HG03521 (cell line): ENCODE results near the gene GPRC5D.
A peak's percentile ranks its signal among the peaks of the same experiment; 100 is the strongest.

Experiments
- ATAC-seq: cut with Tn5 transposase; IDR thresholded peaks from one replicate; pipeline ENCODE4 v1.9.1; 2021; ENCODE audit warnings: mild to moderate bottlenecking, moderate library complexity; ENCODE audit not compliant: unreplicated experiment

GPRC5D gene

GRCh38 chr12:12952036-12952435 is at the start of gene GPRC5D:
Gene GPRC5D, minus strand, starts transcription at chr12:12952170. Its CDS starts 1,786 bp downstream, at chr12:12950384.
- ATAC-seq = no peak

GRCh38 chr12:13001775-13002040 is 49.7 kb upstream of the GPRC5D start:
- no peak for ATAC-seq

DNA sequence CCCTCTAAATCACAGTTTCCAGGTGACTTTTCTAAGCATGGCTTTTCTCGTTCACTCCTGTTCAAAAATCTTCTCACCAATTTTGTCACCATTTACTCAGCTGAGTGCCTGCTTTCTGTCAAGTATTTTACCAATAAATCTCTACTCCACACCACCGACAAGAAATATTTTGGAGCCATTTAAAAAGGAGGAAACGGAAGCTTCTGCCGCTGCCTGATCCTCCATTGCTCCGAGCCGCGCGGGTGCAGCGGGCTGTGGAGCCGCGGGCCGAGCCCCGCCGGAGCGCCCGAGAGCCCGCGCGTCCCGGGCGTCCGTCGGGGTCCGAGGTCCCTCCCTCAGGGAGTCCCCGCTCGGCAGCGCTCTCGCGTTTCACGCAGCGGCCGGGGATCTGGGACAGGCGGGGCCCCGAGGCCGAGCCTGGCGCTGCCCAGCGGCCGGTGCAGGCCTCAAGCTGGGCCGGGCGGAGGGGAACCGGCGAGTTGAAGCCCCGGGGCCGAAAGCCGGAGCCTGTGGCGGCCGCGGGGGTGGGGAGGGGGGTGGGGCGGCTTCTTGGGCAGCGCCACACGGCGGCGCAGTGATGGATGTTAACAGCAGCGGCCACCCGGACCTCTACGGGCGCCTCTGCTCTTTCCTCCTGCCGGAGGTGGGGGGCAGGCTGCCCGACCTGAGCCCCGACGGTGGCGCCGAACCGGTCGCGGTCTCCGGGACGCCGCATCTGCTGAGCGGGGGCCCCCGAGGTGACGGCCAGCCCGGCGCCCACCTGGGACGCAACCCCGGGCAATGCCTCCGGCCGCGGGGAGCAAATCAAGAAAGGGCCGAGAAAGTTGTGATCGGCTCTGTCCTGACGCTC is 49.2 kb upstream of the GPRC5D start:
- ATAC-seq = no peak

GRCh38 chr12:13000616-13000924 is 48.6 kb upstream of the GPRC5D start:
- peak; percentile 20 for ATAC-seq

DNA sequence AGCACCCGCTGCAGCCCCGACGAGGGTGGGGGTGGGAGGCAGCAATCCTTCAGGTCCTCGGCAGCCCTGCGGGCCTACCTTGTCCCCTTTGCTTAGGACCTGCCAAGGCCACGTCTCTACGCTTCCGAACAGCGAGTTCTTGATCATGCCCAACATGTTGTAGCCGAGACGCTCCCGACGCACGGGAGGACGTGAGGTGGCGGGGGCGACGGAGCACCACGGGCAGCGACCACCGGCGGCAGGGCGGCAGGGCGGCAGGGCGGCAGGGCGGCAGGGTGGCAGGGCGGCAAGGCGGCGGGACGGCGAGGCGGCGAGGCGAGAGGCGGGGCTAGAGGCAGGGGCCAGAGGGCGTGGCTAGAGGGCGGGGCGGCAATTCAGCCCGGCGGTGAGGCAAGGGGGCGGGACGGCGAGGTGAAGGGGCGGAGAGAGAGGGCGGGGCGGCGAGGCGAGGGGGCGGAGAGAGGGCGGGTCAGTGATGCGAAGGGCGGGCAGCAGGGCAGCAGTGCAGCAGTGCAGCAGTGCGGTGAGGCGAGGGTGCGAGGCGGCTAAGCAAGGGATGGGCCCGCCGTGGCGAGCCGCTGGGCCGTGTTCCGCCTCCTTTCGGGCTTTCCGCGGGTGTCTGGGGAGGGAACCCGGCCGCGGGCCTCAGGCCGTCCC is 48.1 kb upstream of the GPRC5D start, which contains the start of gene HEBP1:
Gene HEBP1, minus strand, starts transcription at position 307 of the 657 bp plus-strand sequence. Its CDS starts 151 bp downstream, at position 156.
- ATAC-seq = peak; percentile 91

- ATAC-seq = no peak
These were observed 47.4 kb upstream of the GPRC5D start for GRCh38 chr12:12999271-12999958.

GRCh38 chr12:12998248-12998647 is 46.3 kb upstream of the GPRC5D start:
- ATAC-seq = no peak

DNA sequence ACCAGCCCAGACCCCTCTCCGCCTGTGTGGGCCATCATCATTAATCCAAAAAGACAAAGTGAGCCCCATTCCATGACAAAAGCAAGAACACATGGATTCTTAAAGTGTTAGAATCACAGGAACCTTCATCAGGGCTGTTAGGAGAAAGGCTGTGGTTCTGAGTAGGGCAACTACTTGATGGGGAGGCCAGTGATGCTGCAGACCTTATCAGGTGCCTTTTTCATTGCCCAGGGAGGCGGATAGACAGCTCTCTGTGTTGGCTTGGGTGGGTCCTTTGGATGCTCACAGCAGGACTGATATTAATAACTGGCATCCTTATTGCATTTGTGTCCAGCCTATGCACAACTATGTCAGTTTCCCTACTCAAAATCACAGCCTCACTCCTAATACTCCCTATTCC is 45.8 kb upstream of the GPRC5D start:
- ATAC-seq = no peak

DNA sequence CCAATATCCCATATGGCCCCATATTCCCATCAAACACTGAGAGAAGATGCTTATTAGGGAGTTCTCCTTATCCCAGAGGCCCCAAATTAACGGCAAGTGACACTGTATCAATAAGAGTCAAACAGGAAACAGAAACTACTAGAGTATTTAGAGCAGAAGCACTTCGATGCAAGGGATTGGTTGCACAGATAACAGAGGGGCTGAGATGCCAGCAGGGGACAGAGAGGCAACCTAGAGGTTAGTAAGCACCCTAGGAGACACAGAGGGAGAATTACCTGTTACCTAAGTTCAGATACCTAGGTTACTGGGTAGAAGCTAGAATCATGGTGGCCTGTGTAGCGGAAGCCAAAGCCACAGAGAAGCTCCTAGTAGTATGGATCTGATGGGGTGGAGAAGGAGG is 45.2 kb upstream of the GPRC5D start:
- ATAC-seq = no peak

- ATAC-seq = no peak
These were observed 44.2 kb upstream of the GPRC5D start for GRCh38 chr12:12996209-12996608.

- ATAC-seq = no peak
These were observed 43.1 kb upstream of the GPRC5D start for GRCh38 chr12:12995088-12995487.

DNA sequence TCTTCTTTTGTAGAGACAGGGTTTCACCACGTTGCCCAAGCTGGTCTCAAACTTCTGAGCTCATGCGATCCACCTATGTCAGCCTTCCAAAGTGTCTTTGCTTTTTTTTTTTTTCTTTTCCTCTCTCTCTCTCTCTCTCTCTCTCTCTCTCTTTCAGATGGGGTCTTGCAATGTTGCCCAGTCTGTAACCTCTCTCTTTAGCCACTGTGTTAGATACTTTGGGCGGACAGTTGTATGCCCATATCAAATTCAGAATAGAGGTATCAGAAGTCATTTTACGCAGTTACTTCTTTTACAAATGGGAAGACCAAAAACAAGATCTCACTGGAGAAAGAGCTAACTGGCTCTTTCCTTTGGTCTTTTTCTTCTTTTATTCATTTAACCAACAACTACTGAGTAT is 41.4 kb upstream of the GPRC5D start:
- no peak for ATAC-seq

DNA sequence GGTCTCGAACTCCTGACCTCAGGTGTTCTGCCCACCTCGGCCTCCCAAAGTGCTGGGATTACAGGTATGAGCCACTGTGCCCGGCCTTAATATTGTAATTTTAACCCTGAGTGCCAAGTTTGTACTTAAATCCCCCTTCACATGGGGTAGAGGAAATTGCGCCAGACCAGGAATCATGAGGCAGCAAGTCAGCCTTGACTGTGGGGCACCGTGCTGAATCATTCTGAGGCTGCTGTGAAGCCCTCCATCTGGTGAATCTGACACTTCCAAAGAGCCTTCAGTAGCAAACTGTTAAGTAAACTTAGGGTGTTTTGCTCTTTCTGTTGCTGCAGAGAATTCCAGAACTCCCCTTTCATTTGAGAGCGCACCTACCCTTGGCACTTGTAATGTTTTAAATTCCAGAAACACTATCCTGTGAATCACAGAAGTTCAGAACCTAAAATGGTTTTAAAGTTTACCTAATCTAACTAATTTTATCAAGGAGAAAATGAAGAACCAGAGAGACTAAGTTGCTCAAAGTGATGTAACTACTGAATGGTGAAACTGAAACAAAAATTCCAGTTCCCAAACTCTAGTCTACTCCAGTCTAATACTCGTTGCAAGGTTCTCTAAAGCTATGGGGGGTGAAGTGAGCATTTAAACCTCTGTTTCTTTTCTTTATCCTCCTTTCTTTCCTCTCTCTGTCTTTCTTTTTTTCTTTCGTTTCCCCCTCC is 40.6 kb upstream of the GPRC5D start:
- ATAC-seq = no peak

- ATAC-seq = no peak
These were observed 38.9 kb upstream of the GPRC5D start for GRCh38 chr12:12990700-12991468.

DNA sequence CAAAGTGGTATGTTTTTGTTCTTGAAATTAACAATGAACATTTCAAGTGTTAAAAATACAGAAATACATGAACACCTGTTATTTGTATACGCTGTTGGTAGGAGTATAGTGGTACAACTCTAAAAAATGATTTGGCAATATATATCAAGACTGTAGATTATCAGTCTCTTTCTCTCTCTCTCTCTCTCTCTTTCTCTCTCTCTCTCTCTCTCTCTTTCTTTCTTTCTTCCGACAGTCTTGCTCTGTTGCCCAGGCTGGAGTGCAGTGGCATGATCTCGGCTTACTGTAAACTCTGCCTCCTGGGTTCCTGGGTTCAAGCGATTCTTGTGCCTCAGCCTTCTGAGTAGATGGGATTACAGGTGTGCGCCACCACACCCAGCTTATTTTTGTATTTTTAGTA is 35.5 kb upstream of the GPRC5D start:
- ATAC-seq = no peak

- no peak for ATAC-seq
These were observed 34.9 kb upstream of the GPRC5D start for GRCh38 chr12:12986775-12987331.

DNA sequence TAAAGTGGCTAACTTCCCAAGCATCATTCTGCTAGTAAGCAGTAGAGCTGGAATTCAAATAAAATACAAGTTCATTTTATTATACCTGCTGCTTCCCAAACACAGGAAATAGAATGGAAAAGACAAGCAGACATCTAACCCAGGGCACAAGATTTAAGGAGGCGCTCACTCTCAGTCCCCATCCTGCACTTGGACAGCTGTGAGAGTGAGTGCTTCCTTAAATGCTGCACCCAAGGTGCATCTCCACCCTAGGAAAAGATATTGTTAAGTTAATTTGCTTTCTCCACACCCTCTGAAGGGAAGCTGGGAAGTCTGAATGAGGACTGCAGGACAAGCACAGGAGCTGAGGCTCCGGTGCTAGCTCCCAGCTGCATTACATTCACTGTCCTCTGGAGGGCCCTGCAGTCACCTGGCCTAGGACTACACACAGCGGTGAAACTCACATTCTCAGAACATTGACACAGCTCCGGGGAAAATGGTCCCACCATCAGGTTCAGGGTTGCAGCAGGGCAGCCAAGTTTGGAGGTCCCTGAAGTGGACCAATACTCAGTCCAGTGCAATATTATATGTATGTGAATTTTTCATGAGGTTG is 33.9 kb upstream of the GPRC5D start:
- ATAC-seq = peak; percentile 53

DNA sequence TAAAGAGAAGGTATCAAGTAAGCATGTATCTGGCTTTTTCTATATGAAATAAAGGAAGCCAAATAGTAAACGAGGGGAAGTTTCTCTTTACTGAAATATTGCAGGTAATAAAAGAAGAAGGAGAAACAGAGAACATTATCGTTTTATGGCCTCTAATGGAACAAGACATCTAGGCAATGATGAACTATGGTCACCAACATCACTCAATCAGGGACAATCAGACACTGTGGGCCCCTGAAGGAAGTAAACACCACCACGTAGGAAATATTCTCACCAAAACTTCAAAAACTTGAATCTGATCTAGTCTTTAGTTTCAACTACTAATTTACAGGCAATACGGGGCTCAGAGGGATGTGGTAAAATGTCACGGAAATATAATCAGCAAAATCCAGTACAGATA is 32.2 kb upstream of the GPRC5D start:
- ATAC-seq = no peak

DNA sequence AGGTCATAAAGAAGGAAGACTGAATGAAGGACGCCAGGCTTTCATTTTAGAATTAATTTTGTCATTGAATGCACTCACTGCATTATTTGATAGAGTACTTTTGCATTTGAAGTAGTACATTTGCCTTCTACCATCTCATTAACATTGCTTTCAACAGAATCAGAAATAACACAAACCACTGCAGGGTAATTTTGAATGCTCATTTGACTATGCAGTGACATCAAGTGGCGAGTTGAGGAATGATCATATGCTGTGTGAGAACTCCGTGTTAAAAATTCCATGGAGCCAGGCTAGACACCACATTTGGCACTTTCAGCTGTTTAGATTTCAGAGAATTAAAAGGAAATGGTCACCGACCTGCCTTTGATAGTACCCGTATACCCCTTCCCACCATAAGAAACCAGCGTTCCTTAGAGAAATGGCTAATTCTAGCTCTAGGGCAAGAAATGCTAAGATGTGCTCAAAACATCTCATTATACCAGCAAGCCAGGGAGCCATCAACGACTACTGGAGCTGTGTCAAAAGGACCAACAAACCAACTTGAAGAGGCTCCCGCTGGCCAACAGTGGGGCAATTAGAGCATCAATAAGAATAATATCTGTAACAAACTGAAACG is 31.6 kb upstream of the GPRC5D start:
- ATAC-seq = no peak

- ATAC-seq = no peak
These were observed 30.4 kb upstream of the GPRC5D start for GRCh38 chr12:12982331-12982730.
